ENCODE results near the gene PILRA.
"Not testable (repeated sequence)": the region's sequence is repeated elsewhere in the genome, so short reads cannot be mapped to it uniquely, and the experiment has no call there.

The PILRA gene

GRCh38 chr7:100376066-100376465 is 2.8 kb downstream of the PILRA start:
- DNase-seq (ENCODE audit: insufficient read length, low spot score): no peak
- no peak for FAIRE-seq
- no peak for TF ChIP-seq CTCF (IDR thresholded peaks at IDR 0.05; ENCODE audit: insufficient read depth, missing control alignments)

GRCh38 chr7:100378114-100378755 is 4.9 kb downstream of the PILRA start:
- FAIRE-seq (no peak), DNase-seq (ENCODE audit: insufficient read length, low spot score) (no peak)
- no peak for TF ChIP-seq CTCF (IDR thresholded peaks at IDR 0.05; ENCODE audit: insufficient read depth, missing control alignments)

GRCh38 chr7:100380196-100380595 is 6.9 kb downstream of the PILRA start:
- TF ChIP-seq CTCF (IDR thresholded peaks at IDR 0.05; ENCODE audit: insufficient read depth, missing control alignments): no peak
- DNase-seq (ENCODE audit: insufficient read length, low spot score): no peak
- FAIRE-seq: no peak

GRCh38 chr7:100381531-100382233 is 8.4 kb downstream of the PILRA start:
- not testable (repeated sequence) for DNase-seq (ENCODE audit: insufficient read length, low spot score); FAIRE-seq

GRCh38 chr7:100382234-100382853 is 9.1 kb downstream of the PILRA start:
- FAIRE-seq; DNase-seq (ENCODE audit: insufficient read length, low spot score): not testable (repeated sequence)

GRCh38 chr7:100384628-100385294 is 11.5 kb downstream of the PILRA start:
- no peak for DNase-seq (ENCODE audit: insufficient read length, low spot score)
- TF ChIP-seq CTCF (IDR thresholded peaks at IDR 0.05; ENCODE audit: insufficient read depth, missing control alignments): no peak
- no peak for FAIRE-seq

GRCh38 chr7:100386940-100387339 is 13.7 kb downstream of the PILRA start:
- FAIRE-seq: no peak
- no peak for DNase-seq (ENCODE audit: insufficient read length, low spot score)
- TF ChIP-seq CTCF (IDR thresholded peaks at IDR 0.05; ENCODE audit: insufficient read depth, missing control alignments): no peak

- no peak for FAIRE-seq
Observed at GRCh38 chr7:100387695-100388094, 14.4 kb downstream of the PILRA start.

More at GRCh38 chr7:100387695-100388094, 14.4 kb downstream of the PILRA start:
- TF ChIP-seq CTCF (IDR thresholded peaks at IDR 0.05; ENCODE audit: insufficient read depth, missing control alignments): no peak
- DNase-seq (ENCODE audit: insufficient read length, low spot score): no peak
